Effector memory CD8-positive, alpha-beta T cell (primary cell): ENCODE data around the gene BCL11B.

Source experiments
- ATAC-seq: fragments of 150-1000 bp; cut with Tn5 transposase; replicated peaks from 2 replicates; pipeline ENCODE4 v1.10.0; 2021; ENCODE audit warnings: mild to moderate bottlenecking, moderate library complexity
- DNase-seq, 3 experiments: peaks; one replicate each; pipeline ENCODE4 v3.0.0; 2021
- H3K27ac Mint-ChIP-seq, 2 donors: one replicate each; pipeline ENCODE4 v1.8.0; 2022; ENCODE audit warnings: mild to moderate bottlenecking in 2 of 2, mixed read lengths in 2 of 2, moderate library complexity in 2 of 2
- H3K27me3 Mint-ChIP-seq, 2 donors: one replicate each; pipeline ENCODE4 v1.8.0; 2022; ENCODE audit warnings: mixed read lengths in 2 of 2
- H3K36me3 Mint-ChIP-seq: one replicate; pipeline ENCODE4 v1.8.0; 2022; ENCODE audit warnings: mild to moderate bottlenecking, moderate library complexity, mixed read lengths; ENCODE audit not compliant: insufficient read depth
- H3K4me1 Mint-ChIP-seq, 2 donors: one replicate each; pipeline ENCODE4 v1.8.0; 2022; ENCODE audit warnings: low read depth in 2 of 2, mixed read lengths in 2 of 2
- H3K4me3 Mint-ChIP-seq, 2 donors: one replicate each; pipeline ENCODE4 v1.8.0; 2022; ENCODE audit warnings: mild to moderate bottlenecking in 2 of 2, mixed read lengths in 2 of 2, moderate library complexity in 2 of 2
- H3K9me3 Mint-ChIP-seq, 2 donors: one replicate each; pipeline ENCODE4 v1.8.0; 2022; ENCODE audit warnings: mixed read lengths in 2 of 2

The BCL11B gene

DNA sequence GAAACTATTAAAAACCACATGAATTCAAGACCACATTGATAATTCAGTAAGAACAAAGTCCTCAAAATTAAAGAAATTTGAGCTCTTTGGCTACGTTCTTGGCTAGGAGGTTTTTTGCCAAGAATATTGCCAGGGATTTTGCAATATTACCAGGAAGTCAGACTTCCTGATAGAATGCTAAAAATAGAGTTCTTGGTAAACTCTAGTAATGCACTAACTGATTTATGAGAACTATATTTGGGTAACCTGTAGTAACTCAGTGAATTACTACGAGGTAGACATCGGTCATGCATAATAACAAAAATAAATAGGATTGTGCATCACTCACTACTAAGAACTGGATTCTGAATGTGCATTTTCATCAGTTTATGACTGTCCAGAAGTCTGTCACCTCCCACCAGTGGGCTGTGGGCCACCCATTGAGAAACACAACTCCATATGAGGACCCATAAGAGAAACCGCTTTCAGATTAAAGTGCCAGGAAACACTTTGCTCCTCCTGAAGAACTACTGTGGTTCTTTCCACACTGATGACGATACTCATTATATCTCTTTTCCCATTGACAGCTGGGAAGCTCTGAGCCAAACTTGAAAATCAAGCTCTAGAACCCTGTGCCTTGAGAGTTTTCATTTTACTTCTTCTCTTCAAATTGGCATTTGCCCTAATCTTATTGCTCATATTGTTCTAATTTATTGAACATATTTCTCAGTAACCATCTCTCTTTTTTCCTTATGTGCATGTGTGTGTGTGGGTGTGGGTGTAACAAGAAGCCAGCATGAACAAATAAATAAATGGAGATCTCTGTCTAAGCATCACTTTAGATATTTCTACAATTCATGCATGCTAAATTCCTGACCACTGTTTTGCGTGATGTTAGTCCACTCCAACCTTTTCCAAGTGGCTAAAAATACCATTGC lies 116.6 kb downstream of the BCL11B start:
- H3K36me3 Mint-ChIP-seq = no peaks in the 10 kb centered on the region
- H3K9me3 Mint-ChIP-seq = no peaks in the 10 kb centered on the region
- DNase-seq (no peak), ATAC-seq (no peak)
- no peak overlapping the region for H3K27ac Mint-ChIP-seq
- no peak overlapping the region for H3K4me3 Mint-ChIP-seq
- H3K27me3 Mint-ChIP-seq = no peaks in the 10 kb centered on the region
- H3K4me1 Mint-ChIP-seq = peaks cover 4 to 9% of the 10 kb centered on the region in 2 donors

DNA sequence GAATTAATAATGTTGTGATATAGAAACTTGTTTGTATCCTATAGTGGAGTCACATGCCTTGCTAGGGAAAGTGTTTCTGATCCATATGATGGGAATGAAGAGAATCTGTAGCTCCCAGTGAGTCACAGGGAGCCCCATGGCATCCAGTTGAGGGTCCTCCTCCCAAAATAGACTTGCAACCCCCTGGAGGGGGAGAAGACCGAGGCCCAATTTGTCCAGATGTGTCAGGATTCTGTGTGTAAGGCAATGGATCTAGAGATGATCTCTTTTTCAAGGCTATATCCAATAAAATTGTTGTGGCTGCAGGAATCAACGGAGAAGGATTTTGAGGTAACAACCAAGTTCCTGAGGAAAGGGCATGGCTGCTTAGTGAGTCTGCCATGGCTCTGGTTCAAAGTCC lies 121.8 kb downstream of the BCL11B start:
- DNase-seq (no peak), ATAC-seq (no peak)
- Mint-ChIP-seq H3K27me3 (no peaks in the 10 kb centered on the region), H3K4me3 (no peak overlapping the region), H3K4me1 (no peaks in the 10 kb centered on the region), H3K36me3 (no peaks in the 10 kb centered on the region), H3K9me3 (no peaks in the 10 kb centered on the region), H3K27ac (no peak overlapping the region)

DNA sequence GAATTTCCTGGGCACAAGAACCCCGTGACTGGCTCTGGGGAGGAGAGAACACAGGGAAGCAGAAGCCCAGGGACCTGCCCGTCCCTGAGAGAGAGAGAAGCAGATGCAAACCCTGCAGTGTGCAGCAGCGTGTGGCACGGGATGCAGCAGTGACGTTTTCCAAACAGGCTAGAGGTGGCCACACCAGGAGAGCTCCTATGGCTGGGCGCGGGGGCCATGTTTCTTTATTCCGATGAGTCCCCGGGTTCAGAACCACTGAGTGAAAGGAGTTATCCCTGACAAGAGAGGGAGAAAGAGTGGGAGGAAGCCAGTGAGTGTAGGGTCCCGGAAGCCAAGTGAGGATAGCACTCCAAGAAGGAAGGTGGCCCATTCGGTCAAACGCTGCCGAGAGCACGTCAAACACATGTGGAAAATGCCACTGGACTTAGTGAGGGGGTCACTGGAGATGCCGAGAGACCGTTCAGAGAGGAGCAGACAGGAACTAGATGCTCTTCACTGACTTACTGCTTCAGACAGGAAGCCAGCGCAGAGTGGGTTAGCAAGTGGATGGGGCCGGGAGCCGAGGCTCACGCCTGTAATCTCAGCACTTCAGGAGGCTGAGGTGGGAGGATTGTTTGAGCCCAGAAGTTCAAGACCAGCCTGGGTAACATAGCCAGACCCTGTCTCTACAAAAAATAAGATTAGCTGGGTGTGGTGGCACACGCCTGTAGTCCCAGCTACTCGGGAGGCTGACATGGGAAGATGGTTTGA lies 123.0 kb downstream of the BCL11B start:
- DNase-seq (no peak), ATAC-seq (no peak)
- Mint-ChIP-seq H3K27me3 (no peaks in the 10 kb centered on the region), H3K27ac (no peak overlapping the region), H3K36me3 (no peaks in the 10 kb centered on the region), H3K9me3 (no peaks in the 10 kb centered on the region), H3K4me3 (no peak overlapping the region), H3K4me1 (peaks cover 0 to 3% of the 10 kb centered on the region in 2 donors)

DNA sequence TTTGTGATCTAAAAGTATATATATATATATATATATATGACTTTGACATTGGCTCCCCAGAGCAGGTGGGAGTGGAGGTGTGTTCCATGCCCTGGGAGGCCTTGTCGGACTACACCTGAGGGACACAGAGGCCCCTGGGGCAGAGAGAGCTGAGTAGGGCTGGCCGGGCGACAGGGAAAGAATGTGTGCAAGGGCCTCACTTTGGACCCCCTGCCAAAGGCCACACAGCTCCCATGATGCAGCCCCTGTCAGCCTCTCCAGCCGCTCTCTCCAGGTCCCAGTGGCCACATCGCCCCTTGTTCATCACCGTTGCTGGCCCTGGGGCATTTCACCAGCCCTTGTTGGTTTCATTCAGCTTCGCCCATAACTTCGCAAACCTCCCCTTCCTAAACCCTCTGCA lies 123.9 kb downstream of the BCL11B start:
- ATAC-seq (no peak), DNase-seq (no peak)
- Mint-ChIP-seq H3K4me1 (peaks cover 0 to 4% of the 10 kb centered on the region in 2 donors), H3K27ac (no peak overlapping the region), H3K27me3 (no peaks in the 10 kb centered on the region), H3K36me3 (no peaks in the 10 kb centered on the region), H3K4me3 (no peak overlapping the region), H3K9me3 (no peaks in the 10 kb centered on the region)

DNA sequence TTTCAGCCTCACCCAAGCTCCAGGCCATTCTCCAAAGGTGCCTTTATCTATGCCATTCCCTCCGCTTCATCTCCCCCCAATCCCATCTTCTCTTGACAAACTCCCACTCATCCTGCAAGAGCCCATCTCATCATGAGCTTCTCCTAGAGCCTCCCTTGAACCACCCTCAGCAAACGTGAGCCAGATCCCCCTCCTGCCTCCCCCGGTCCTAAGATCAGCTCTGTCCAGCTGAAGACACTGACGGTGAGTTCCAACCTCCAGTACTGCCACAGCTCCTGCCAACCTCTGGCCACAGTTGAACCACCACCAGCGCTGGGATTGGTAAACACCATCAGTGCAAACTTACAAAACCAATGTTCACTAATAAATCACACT lies 124.6 kb downstream of the BCL11B start:
- ATAC-seq (no peak), DNase-seq (no peak)
- Mint-ChIP-seq H3K27me3 (no peaks in the 10 kb centered on the region), H3K27ac (no peak overlapping the region), H3K4me1 (peaks cover 0 to 4% of the 10 kb centered on the region in 2 donors), H3K36me3 (no peaks in the 10 kb centered on the region), H3K4me3 (no peak overlapping the region), H3K9me3 (no peaks in the 10 kb centered on the region)

DNA sequence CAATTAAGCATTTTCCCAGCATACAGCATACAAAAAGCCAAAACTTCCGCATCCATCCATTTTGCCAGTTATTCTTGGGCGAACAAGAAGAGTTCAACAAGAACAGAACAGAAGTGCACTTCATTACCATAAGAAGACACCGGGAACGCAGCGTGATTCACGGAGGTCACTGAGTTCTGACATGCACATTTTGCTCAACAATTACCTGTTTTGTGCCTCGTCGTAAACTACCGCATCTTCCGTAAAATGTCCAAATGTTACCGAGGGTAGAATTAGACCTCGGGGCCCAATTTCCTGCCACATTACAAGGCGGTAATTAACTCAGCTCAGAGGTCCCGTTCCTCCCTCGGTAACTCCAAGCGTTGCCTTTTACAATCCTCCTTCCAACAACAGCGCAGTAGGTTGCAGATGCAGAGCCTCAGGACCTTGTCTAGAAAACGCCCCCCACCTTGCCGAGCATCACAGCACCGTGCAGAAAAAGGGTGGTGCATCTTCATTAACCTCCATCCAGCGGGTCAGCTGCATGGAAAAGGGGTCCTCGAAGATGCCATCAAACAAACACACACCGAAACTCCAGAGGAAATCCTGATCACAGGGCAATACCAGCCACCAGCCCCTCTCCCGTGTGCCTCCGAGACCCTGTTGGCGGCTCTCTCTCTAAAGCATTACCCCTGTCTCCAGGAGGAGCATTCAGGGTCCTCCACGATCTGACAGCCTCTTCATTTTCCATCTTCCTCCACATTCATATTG lies 125.2 kb downstream of the BCL11B start:
- Mint-ChIP-seq H3K4me3 (no peak overlapping the region), H3K27me3 (no peaks in the 10 kb centered on the region), H3K4me1 (peaks cover 0 to 4% of the 10 kb centered on the region in 2 donors), H3K36me3 (no peaks in the 10 kb centered on the region), H3K27ac (no peak overlapping the region), H3K9me3 (no peaks in the 10 kb centered on the region)
- ATAC-seq (no peak), DNase-seq (no peak)

DNA sequence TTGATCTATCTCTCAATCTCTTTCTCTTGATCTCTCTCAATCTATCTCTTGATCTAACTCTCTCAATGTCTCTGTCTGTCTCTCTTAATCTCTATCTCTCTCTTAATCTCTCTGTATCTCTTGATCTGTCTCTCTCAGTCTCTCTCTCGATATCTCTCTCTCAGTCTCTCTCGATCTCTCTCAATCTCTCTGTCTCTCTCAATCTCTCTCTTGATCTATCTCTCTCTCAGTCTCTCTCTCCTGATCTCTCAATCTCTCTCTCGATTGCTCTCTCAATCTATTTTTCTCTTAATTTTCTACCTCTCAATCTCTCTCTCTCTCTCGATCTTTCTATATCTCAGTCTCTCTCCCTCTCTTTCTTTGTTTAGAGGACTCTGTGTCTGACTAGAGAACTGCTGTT lies 126.7 kb downstream of the BCL11B start:
- Mint-ChIP-seq H3K4me3 (no peak overlapping the region), H3K27ac (no peak overlapping the region), H3K27me3 (no peaks in the 10 kb centered on the region), H3K36me3 (no peaks in the 10 kb centered on the region), H3K4me1 (peaks cover 0 to 4% of the 10 kb centered on the region in 2 donors), H3K9me3 (no peaks in the 10 kb centered on the region)
- DNase-seq (no peak), ATAC-seq (no peak)

DNA sequence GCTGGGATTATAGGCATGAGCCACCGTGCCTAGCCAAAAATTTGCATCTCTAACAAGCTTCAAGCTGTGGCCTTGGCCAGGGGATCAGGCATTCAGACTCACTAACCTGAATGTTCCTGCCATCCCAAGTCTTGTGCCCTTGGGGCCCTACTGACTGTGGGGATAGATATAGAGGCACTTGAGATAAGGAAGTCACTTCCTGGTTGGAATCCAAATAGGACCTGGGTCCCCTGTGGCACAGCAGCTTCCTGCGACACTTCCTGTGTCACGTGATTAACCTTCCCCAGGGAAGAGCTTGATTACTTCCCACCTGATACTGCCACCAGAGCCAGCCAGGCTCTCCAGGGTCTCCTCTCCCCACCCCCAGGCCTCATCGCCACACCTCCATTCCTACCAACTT lies 128.2 kb downstream of the BCL11B start:
- Mint-ChIP-seq H3K9me3 (no peaks in the 10 kb centered on the region), H3K36me3 (no peaks in the 10 kb centered on the region), H3K4me3 (no peak overlapping the region), H3K27ac (no peak overlapping the region), H3K4me1 (peaks cover 3 to 4% of the 10 kb centered on the region in 2 donors), H3K27me3 (no peaks in the 10 kb centered on the region)
- DNase-seq = no peak
- no peak for ATAC-seq

DNA sequence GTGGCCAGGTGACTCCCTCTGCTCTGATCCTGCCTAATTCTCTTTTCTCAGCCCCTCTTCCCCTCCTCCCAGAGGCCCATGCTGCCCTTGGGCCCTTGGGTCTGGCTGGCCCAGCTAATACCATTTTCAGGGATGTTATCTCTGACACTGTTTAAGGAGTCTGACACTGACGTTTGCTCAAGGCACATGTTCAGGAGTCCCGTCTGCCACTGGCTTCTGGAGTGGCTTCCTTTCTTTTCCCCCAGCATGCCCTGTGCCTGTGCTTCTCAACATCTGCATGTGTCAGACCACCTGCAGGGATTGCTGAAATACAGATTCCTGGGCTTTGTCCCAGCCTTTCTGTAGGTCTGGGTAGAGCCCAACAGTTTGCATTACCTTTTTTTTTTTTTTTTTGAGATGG lies 128.9 kb downstream of the BCL11B start:
- Mint-ChIP-seq H3K4me1 (peaks cover 9% of the 10 kb centered on the region in 2 donors), H3K27me3 (no peaks in the 10 kb centered on the region), H3K4me3 (no peak overlapping the region), H3K36me3 (no peaks in the 10 kb centered on the region), H3K27ac (no peak overlapping the region), H3K9me3 (no peaks in the 10 kb centered on the region)
- DNase-seq = no peak
- no peak for ATAC-seq

DNA sequence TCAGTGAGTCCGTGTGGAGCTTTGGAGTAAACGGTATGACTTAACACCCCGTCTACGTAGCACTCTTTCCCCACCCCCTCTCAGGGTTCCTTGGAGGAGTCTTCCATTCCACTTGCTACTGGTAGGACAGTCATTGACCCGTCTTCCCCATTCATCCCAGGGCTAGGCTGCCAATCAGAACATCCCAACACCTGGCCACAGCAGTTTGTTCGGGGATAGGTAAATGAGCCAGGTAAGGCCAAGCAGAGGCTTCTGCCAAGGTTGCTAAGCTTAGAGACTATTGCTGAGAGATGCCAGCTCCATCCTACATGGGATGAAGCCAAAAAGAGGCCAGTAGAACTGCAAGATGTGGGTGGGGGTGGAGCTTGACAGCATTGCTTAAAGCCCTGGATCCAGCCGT lies 130.8 kb downstream of the BCL11B start:
- DNase-seq (no peak), ATAC-seq (no peak)
- H3K4me1 Mint-ChIP-seq = peaks cover 16 to 22% of the 10 kb centered on the region in 2 donors
- no peak overlapping the region for H3K4me3 Mint-ChIP-seq
- H3K9me3 Mint-ChIP-seq = no peaks in the 10 kb centered on the region
- H3K27me3 Mint-ChIP-seq = no peaks in the 10 kb centered on the region
- no peak overlapping the region for H3K27ac Mint-ChIP-seq
- no peaks in the 10 kb centered on the region for H3K36me3 Mint-ChIP-seq

DNA sequence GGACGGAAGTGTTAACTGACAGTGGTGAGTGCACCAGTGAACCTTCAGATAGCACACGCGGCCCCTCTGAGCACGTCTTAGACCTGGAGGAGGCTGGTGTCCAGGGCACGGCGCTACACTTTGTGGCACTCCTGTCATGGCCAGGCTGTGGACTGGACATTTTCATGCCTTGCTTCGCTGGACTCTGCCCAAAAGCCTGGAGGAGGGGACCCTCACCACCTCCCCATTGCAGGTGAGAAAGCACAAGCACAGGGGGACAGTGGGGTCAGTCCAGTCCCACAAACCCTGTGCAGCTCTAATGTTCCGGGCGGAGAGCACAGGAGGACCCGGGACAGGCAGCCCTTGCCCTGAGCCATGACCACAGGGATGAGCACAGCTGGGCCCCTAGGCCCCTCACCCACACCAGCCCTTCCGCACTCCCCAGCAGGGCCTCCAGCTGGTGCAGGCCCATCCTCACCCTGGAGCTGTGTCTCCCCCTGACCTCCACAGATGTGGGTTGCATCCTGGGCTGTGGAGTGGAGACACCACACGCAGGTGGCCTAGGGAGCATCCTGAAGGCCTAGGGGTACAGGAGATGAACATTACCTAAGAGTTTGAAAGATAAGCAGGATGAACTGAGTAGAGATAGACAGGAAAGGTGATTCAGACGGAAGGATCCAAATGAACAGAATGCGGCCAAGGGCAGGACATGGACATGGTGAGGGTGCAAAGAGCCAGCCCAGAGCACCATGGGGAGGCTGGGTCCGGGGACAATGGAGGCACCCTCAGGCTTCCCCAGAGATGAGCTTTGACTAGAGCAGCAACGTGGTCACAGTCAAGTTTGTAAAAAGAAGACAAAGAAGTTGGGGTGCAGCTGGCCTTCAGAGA lies 132.8 kb downstream of the BCL11B start:
- ATAC-seq (no peak), DNase-seq (no peak)
- Mint-ChIP-seq H3K4me3 (no peak overlapping the region), H3K9me3 (no peaks in the 10 kb centered on the region), H3K4me1 (peaks cover 21% of the 10 kb centered on the region in 2 donors), H3K27ac (no peak overlapping the region), H3K36me3 (no peaks in the 10 kb centered on the region), H3K27me3 (no peaks in the 10 kb centered on the region)

DNA sequence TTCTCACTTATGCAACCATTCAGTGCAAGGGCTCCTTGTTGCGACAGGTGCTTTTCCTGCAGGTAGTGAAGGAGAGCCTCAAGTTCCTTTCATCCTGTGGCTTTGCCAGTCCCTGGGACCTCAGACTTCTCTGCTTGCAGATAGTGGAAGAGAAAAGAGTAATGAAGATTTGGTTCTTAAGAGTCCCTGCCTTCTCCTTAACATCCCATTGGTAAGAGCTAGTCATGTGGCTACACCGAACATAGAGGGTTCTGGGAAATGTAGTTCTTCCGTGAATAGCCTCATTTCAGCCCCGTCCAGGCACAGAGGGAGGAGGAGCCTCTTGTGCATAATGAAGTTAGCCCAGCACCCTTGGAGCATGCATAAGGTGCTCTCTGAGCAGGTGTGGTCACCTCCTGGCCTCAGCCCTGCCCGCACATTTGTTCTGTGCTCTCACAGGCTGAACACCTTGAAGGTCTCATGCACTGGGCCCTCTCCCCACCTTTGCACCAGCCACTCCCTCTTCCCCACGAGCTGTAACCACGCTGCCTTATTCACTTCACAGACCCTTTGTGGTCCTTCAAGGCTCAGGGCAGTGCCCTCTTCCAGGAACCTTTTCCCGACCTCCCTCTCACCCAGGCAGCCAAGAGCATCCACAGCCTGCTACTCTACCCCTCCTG lies 134.0 kb downstream of the BCL11B start:
- Mint-ChIP-seq H3K4me3 (peak overlapping the region in 1 of 2 donors; percentile 56), H3K27ac (peak overlapping the region in 1 of 2 donors; percentile 8), H3K9me3 (no peaks in the 10 kb centered on the region), H3K36me3 (no peaks in the 10 kb centered on the region), H3K4me1 (peaks cover 18 to 21% of the 10 kb centered on the region in 2 donors), H3K27me3 (no peaks in the 10 kb centered on the region)
- no peak for DNase-seq
- peak; percentile 67 for ATAC-seq
